Nephron progenitor cell (in vitro differentiated cells): Measurements from ENCODE around the gene PLEKHH3.

Experiments used
- DNase-seq: peaks from one replicate; pipeline ENCODE4 v3.0.0; 2021
- H3K27ac Mint-ChIP-seq: 2 replicates; pipeline ENCODE4 v1.8.0; 2021; ENCODE audit warnings: mild to moderate bottlenecking, moderate library complexity, mixed read lengths
- H3K27me3 Mint-ChIP-seq: 2 replicates; pipeline ENCODE4 v1.8.0; 2021; ENCODE audit warnings: mild to moderate bottlenecking, low read depth, mixed read lengths; ENCODE audit not compliant: poor library complexity
- H3K36me3 Mint-ChIP-seq: 2 replicates; pipeline ENCODE4 v1.8.0; 2021; ENCODE audit warnings: low read depth, mixed read lengths
- H3K4me1 Mint-ChIP-seq: 2 replicates; pipeline ENCODE4 v1.8.0; 2021; ENCODE audit warnings: mixed read lengths
- H3K4me3 Mint-ChIP-seq: 2 replicates; pipeline ENCODE4 v1.8.0; 2021; ENCODE audit warnings: mild to moderate bottlenecking, moderate library complexity, mixed read lengths
- H3K9me3 Mint-ChIP-seq: 2 replicates; pipeline ENCODE4 v1.8.0; 2021; ENCODE audit warnings: mild to moderate bottlenecking, moderate library complexity, mixed read lengths
- TF ChIP-seq, protein P1 (sequence below): fragments of 200-600 bp; sonication (generic); IDR thresholded peaks from 2 replicates; pipeline ENCODE4 v1.5.0; 2021; ENCODE audit warnings: antibody characterized with exemption

The PLEKHH3 gene

DNA sequence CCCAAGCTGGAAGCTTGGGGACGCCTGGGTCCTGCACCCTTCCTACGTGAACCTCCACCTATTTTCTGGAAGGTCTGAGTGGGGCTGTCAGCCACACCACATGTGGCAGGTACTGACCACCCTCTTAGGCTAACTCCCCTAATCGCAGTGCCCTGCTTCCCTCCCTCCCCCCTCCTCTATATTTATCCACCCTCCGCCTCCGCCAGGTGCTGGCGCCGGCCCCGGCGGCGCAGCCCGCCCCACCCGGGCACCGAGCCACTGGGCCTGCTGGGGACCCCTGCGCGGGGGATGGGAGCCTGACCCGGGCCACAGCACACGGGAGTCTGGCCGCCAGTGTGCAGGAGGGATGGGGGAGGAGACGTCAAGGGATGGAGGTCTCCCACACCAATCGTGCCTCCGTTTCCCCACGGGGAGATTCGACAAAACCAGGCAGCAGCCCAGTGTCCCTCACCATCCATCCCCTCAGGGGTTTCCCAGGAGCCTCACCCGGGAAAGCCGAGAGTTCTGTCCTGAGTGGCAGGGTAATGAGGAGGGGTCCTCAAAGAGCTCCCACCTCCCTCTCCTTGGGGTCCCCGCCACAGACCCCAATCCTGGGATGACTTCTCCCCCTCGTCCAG, 1.3 kb downstream of the PLEKHH3 start:
- Mint-ChIP-seq H3K9me3 (no peaks in the 10 kb centered on the region), H3K27me3 (peaks cover 39% of the 10 kb centered on the region), H3K27ac (no peak overlapping the region), H3K36me3 (peaks cover 13% of the 10 kb centered on the region), H3K4me1 (peaks cover 57% of the 10 kb centered on the region), H3K4me3 (peak overlapping the region; percentile 89)
- no peak for DNase-seq
- TF ChIP-seq, protein P1, sequence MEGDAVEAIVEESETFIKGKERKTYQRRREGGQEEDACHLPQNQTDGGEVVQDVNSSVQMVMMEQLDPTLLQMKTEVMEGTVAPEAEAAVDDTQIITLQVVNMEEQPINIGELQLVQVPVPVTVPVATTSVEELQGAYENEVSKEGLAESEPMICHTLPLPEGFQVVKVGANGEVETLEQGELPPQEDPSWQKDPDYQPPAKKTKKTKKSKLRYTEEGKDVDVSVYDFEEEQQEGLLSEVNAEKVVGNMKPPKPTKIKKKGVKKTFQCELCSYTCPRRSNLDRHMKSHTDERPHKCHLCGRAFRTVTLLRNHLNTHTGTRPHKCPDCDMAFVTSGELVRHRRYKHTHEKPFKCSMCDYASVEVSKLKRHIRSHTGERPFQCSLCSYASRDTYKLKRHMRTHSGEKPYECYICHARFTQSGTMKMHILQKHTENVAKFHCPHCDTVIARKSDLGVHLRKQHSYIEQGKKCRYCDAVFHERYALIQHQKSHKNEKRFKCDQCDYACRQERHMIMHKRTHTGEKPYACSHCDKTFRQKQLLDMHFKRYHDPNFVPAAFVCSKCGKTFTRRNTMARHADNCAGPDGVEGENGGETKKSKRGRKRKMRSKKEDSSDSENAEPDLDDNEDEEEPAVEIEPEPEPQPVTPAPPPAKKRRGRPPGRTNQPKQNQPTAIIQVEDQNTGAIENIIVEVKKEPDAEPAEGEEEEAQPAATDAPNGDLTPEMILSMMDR = no peak

GRCh38 chr17:42674755-42675347, 1.9 kb downstream of the PLEKHH3 start:
- peaks cover 39% of the 10 kb centered on the region for H3K27me3 Mint-ChIP-seq
- H3K4me1 Mint-ChIP-seq = peaks cover 55% of the 10 kb centered on the region
- H3K36me3 Mint-ChIP-seq = peaks cover 15% of the 10 kb centered on the region
- peak overlapping the region; percentile 74 for H3K4me3 Mint-ChIP-seq
- no peak for DNase-seq
- no peak overlapping the region for H3K27ac Mint-ChIP-seq
- no peaks in the 10 kb centered on the region for H3K9me3 Mint-ChIP-seq
- TF ChIP-seq, protein P1 = no peak

- H3K36me3 Mint-ChIP-seq = peaks cover 19% of the 10 kb centered on the region
- peaks cover 46% of the 10 kb centered on the region for H3K27me3 Mint-ChIP-seq
- H3K27ac Mint-ChIP-seq = no peak overlapping the region
- TF ChIP-seq, protein P1 = peak; percentile 43
- peak overlapping the region; percentile 74 for H3K4me3 Mint-ChIP-seq
- DNase-seq = peak; percentile 48
- peaks cover 53% of the 10 kb centered on the region for H3K4me1 Mint-ChIP-seq
- no peaks in the 10 kb centered on the region for H3K9me3 Mint-ChIP-seq
Observed at GRCh38 chr17:42673885-42674754, 2.7 kb downstream of the PLEKHH3 start.

DNA sequence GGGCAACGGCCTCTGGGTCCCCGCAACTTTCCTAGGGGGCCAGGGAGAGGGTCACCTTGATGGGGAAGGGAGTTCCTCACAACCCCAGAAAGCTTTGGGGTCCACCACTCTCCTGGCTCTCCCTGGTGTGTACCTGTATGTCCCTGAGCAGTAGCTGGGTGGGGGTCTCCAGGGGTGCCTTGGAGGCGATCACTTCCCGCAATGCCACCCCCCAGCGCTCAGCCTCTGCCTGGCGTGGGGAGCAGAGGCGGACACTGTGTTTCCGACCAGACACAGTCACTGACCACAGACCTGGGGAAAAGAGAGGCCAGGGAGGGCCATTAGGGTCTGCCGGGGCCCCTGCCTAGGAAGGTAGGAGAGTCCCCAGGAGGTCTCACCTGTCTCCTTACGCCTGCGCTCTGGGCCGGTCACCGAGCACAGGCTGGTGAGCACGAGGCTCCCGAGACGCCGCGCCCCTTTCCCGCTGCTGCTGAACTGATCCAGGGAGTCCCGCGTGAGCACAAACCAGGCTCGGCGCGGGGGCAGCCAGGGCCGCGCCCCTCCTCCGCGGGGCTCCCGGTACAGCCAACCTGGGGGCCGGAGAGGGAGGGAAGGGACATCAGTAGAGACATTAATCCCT, 3.4 kb downstream of the PLEKHH3 start:
- TF ChIP-seq, protein P1 = no peak
- no peak for DNase-seq
- H3K9me3 Mint-ChIP-seq = no peaks in the 10 kb centered on the region
- H3K4me1 Mint-ChIP-seq = peaks cover 56% of the 10 kb centered on the region
- H3K4me3 Mint-ChIP-seq = no peak overlapping the region
- H3K27ac Mint-ChIP-seq = no peak overlapping the region
- peaks cover 46% of the 10 kb centered on the region for H3K27me3 Mint-ChIP-seq
- H3K36me3 Mint-ChIP-seq = peaks cover 26% of the 10 kb centered on the region

DNA sequence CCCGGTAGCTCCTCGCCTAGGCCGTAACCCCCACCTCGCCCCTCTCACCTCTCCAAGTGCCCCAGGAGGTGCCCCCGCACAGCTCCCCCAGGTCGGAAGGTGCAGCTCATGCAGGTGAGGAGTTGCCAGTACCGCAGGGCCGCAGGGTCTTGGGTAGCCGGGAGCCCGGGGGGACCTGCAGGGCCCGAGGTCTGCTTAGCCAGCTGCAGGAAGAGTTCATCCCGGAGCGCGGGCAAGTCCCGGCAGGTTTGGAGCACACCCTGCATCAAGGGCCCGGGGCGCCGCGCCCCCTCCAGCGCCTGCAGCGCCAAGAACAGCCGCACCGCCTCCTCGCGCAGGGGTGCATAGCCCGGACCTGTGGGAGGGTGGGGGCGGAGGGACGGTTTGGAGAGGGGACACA, 4.8 kb downstream of the PLEKHH3 start:
- H3K36me3 Mint-ChIP-seq = peaks cover 31% of the 10 kb centered on the region
- no peak overlapping the region for H3K4me3 Mint-ChIP-seq
- H3K9me3 Mint-ChIP-seq = no peaks in the 10 kb centered on the region
- H3K27me3 Mint-ChIP-seq = peaks cover 41% of the 10 kb centered on the region
- TF ChIP-seq, protein P1 = no peak
- no peak for DNase-seq
- no peak overlapping the region for H3K27ac Mint-ChIP-seq
- peaks cover 56% of the 10 kb centered on the region for H3K4me1 Mint-ChIP-seq
